Upper lobe of left lung (tissue), 6 donors: ENCODE data around the gene THRAP3. TPM values are rescaled to one million over a fixed set of nuclear protein-coding genes. Genes with fewer than 3 reads are reported as not detected.
"Not testable (repeated sequence)": the region's sequence is repeated elsewhere in the genome, so short reads cannot be mapped to it uniquely, and the experiment has no call there.

Experiments
- ATAC-seq, 2 donors: fragments of 200-7000 bp; cut with Tn5 transposase; one replicate each; pipeline ENCODE4 v1.9.1; 2022; ENCODE audit warnings: mild to moderate bottlenecking in 2 of 2, moderate library complexity in 2 of 2; ENCODE audit not compliant: low FRiP score in 2 of 2
- DNase-seq, 2 donors: peaks; one replicate each; pipeline ENCODE4 v3.0.0-alpha.2; 2019 to 2020
- H3K27ac ChIP-seq, 4 donors: fragments of 200-600 bp; sonication (generic); one replicate each; pipeline ENCODE4 v1.5.1; 2016 to 2019
- H3K27me3 ChIP-seq, 4 donors: fragments of 200-600 bp; sonication (generic); one replicate each; pipeline ENCODE4 v1.5.1; 2017 to 2019
- H3K36me3 ChIP-seq, 4 donors: fragments of 200-600 bp; sonication (generic); one replicate each; pipeline ENCODE4 v1.5.1; 2016 to 2019
- H3K4me1 ChIP-seq, 4 donors: fragments of 200-600 bp; sonication (generic); one replicate each; pipeline ENCODE4 v1.5.1; 2018 to 2019
- H3K4me3 ChIP-seq, 4 donors: fragments of 200-600 bp; sonication (generic); one replicate each; pipeline ENCODE4 v1.5.1; 2017 to 2019; ENCODE audit warnings: mild to moderate bottlenecking in 2 of 4, moderate library complexity in 1 of 4
- H3K9me3 ChIP-seq, 4 donors: fragments of 200-600 bp; sonication (generic); one replicate each; pipeline ENCODE4 v1.5.1; 2018 to 2019
- CTCF ChIP-seq, 6 experiments: fragments of 450-650 bp in 4 of 6; fragments of 200-600 bp in 2 of 6; sonication (generic) in 2 of 6; IDR thresholded peaks; one replicate each; pipeline ENCODE4 v1.5.1; 2016 to 2019; ENCODE audit warnings: antibody characterized with exemption in 6 of 6
- EP300 ChIP-seq, 4 donors: sonication (generic); formaldehyde crosslinking; IDR thresholded peaks; one replicate each; pipeline ENCODE4 v1.5.1; 2017; ENCODE audit warnings: antibody characterized with exemption in 4 of 4, control low read depth in 2 of 4
- POLR2A ChIP-seq, 4 donors: fragments of 450-650 bp; IDR thresholded peaks; one replicate each; pipeline ENCODE4 v1.5.1; 2016 to 2017; ENCODE audit warnings: antibody characterized with exemption in 4 of 4, mild to moderate bottlenecking in 2 of 4
- POLR2AphosphoS5 ChIP-seq, 2 donors: sonication (generic); formaldehyde crosslinking; IDR thresholded peaks; one replicate each; pipeline ENCODE4 v1.5.1; 2017; ENCODE audit warnings: antibody characterized with exemption in 2 of 2
- WGBS, 2 donors: methylation state at CpG; one replicate each; pipeline ENCODE4 v1.1.5; 2017 to 2018; 5-methylcytosine and 5-hydroxymethylcytosine counted together
- total RNA-seq, 6 donors: library from RNA; depleted of rRNA in 4 of 6; stranded (reverse); fragments of >200 nt in 4 of 6; gene quantifications; one replicate each; pipeline versions ENCODE4 v1.1.0 to v1.2.1, GENCODE V29; 2016 to 2021
- donor health status: DM: no; HTN: no; CAD: no; lungs with moderate emphysema.
- donor health status: DM: no; HTN: yes; CAD: no; lungs with severe emphysema.

Gene THRAP3
- total RNA-seq, 6 donors from 2014 or later = 55.0 to 91.1 (median 84.0) TPM

- H3K4me3 ChIP-seq = no peak overlapping the region
- WGBS, 2 donors = 56 to 62% methylated on average over 2 of the region's 2 CpGs
- peak overlapping the region; percentile 13 to 60 (median 29) for H3K27ac ChIP-seq
- peak in 1 of 2 donors; percentile 78 for DNase-seq
- H3K9me3 ChIP-seq = no peaks in the 10 kb centered on the region
- ATAC-seq = peak in 1 of 2 donors; percentile 78
- peaks cover 6 to 23% (median 13%) of the 10 kb centered on the region in 4 donors for H3K4me1 ChIP-seq
- TF ChIP-seq CTCF (IDR thresholded peaks at IDR 0.05) (no peak), POLR2A (IDR thresholded peaks at IDR 0.05) (no peak), EP300 (IDR thresholded peaks at IDR 0.05) (peak in 1 of 4 donors; percentile 8)
- H3K36me3 ChIP-seq = peaks cover 23 to 37% (median 32%) of the 10 kb centered on the region in 4 donors
- H3K27me3 ChIP-seq = no peaks in the 10 kb centered on the region
These were observed 40.9 kb upstream of the THRAP3 start for GRCh38 chr1:36183309-36183856.

- peak; percentile 42 to 54 for TF ChIP-seq POLR2AphosphoS5 (IDR thresholded peaks at IDR 0.05)
- no peak for TF ChIP-seq EP300 (IDR thresholded peaks at IDR 0.05)
- TF ChIP-seq CTCF (IDR thresholded peaks at IDR 0.05) = peak; percentile 82 to 98 (median 94)
- no peak for TF ChIP-seq POLR2A (IDR thresholded peaks at IDR 0.05)
- 1 to 6% methylated on average over 7 to 9 of the region's 9 CpGs for WGBS, 2 donors
- Histone ChIP-seq H3K36me3 (no peaks in the 10 kb centered on the region), H3K4me3 (no peak overlapping the region), H3K27ac (peak overlapping the region; percentile 61 to 87 (median 80)), H3K9me3 (no peaks in the 10 kb centered on the region), H3K27me3 (no peaks in the 10 kb centered on the region), H3K4me1 (peaks cover 6 to 18% (median 11%) of the 10 kb centered on the region in 4 donors)
- peak; percentile 95 to 96 for ATAC-seq
- DNase-seq = peak in 1 of 2 donors; percentile 92
These were observed 36.2 kb upstream of the THRAP3 start for GRCh38 chr1:36187800-36188593.

- not testable (repeated sequence) for ATAC-seq, H3K27me3 ChIP-seq, H3K27ac ChIP-seq, DNase-seq, H3K4me1 ChIP-seq, H3K4me3 ChIP-seq, H3K9me3 ChIP-seq, H3K36me3 ChIP-seq
- 88 to 97% methylated on average over 10 to 11 of the region's 12 CpGs for WGBS, 2 donors
These were observed 27.4 kb upstream of the THRAP3 start for GRCh38 chr1:36196805-36197204.

GRCh38 chr1:36198641-36199040 lies 25.6 kb upstream of the THRAP3 start:
- Histone ChIP-seq H3K4me1 (peaks cover 2 to 15% (median 10%) of the 10 kb centered on the region in 4 donors), H3K27ac (no peak overlapping the region), H3K36me3 (no peaks in the 10 kb centered on the region), H3K27me3 (no peaks in the 10 kb centered on the region), H3K4me3 (no peak overlapping the region), H3K9me3 (no peaks in the 10 kb centered on the region)
- ATAC-seq (no peak), DNase-seq (no peak)
- 94 to 96% methylated on average over 5 of the region's 5 CpGs for WGBS, 2 donors
- TF ChIP-seq POLR2A (IDR thresholded peaks at IDR 0.05) = no peak
- no peak for TF ChIP-seq CTCF (IDR thresholded peaks at IDR 0.05)
- no peak for TF ChIP-seq POLR2AphosphoS5 (IDR thresholded peaks at IDR 0.05)
- TF ChIP-seq EP300 (IDR thresholded peaks at IDR 0.05) = no peak

- peaks cover 14 to 26% (median 22%) of the 10 kb centered on the region in 4 donors for H3K4me1 ChIP-seq
- WGBS, 2 donors = 54 to 58% methylated on average over 13 of the region's 13 CpGs
- TF ChIP-seq POLR2AphosphoS5 (IDR thresholded peaks at IDR 0.05) = no peak
- no peak for TF ChIP-seq POLR2A (IDR thresholded peaks at IDR 0.05)
- TF ChIP-seq EP300 (IDR thresholded peaks at IDR 0.05) = no peak
- TF ChIP-seq CTCF (IDR thresholded peaks at IDR 0.05) = no peak
- peak overlapping the region in 3 of 4 donors; percentile 21 to 44 (median 24) for H3K27ac ChIP-seq
- no peak overlapping the region for H3K4me3 ChIP-seq
- no peaks in the 10 kb centered on the region for H3K36me3 ChIP-seq
- no peak for ATAC-seq
- H3K9me3 ChIP-seq = no peaks in the 10 kb centered on the region
- DNase-seq = peak in 1 of 2 donors; percentile 59
- H3K27me3 ChIP-seq = no peaks in the 10 kb centered on the region
These were observed 24.1 kb upstream of the THRAP3 start for GRCh38 chr1:36199934-36200741.
